ENCODE results near the gene CIAO3.
A peak's percentile ranks its signal among the peaks of the same experiment; 100 is the strongest.

The CIAO3 gene

GRCh38 chr16:687499-687898 lies 53.3 kb downstream of the CIAO3 start:
- DNase-seq = no peak

GRCh38 chr16:686459-687260 lies 54.1 kb downstream of the CIAO3 start:
- DNase-seq = no peak

- no peak for DNase-seq
Observed at GRCh38 chr16:685967-686366, 54.8 kb downstream of the CIAO3 start.

- no peak for DNase-seq
Observed at GRCh38 chr16:684961-685696, 55.7 kb downstream of the CIAO3 start.

- DNase-seq = peak; percentile 98
Observed at GRCh38 chr16:684071-684794, 56.6 kb downstream of the CIAO3 start, which contains the start of gene JMJD8. JMJD8 (minus strand) TSS chr16:684334; CDS start chr16:684319, 15 bp downstream.

GRCh38 chr16:683396-684070 lies 57.3 kb downstream of the CIAO3 start:
- no peak for DNase-seq

GRCh38 chr16:682493-683395 lies 58.1 kb downstream of the CIAO3 start:
- no peak for DNase-seq

GRCh38 chr16:681746-682427 lies 58.9 kb downstream of the CIAO3 start:
- DNase-seq = no peak

- DNase-seq = peak; percentile 70
Observed at GRCh38 chr16:680967-681745, 59.6 kb downstream of the CIAO3 start.

GRCh38 chr16:680625-680945 lies 60.2 kb downstream of the CIAO3 start:
- DNase-seq = no peak

GRCh38 chr16:679814-680624 lies 60.8 kb downstream of the CIAO3 start, which contains the start of gene STUB1:
STUB1 (plus strand) TSS chr16:680410; CDS start chr16:680526, 116 bp downstream.
- DNase-seq = peak; percentile 94

Measured in activated CD8-positive, alpha-beta memory T cell treated with anti-CD3 and anti-CD28 coated beads for 24 hours (primary cell).